ENCODE measurements around the gene EFEMP2. TPM values are rescaled to one million over a fixed set of nuclear protein-coding genes. Genes with fewer than 3 reads are reported as not detected.

The EFEMP2 gene
- total RNA-seq, 1 experiment from 2014 or later = 26.2 TPM

- peaks cover 62% of the 10 kb centered on the region for H3K27me3 Mint-ChIP-seq (ENCODE audit: low read depth)
- WGBS (ENCODE audit: extremely low coverage, insufficient read length, low lambda C conversion rate) = no CpG with 5 or more reads among the region's 28 CpGs
- no peak overlapping the region for H2AFZ ChIP-seq (ENCODE audit: low read length)
- DNase-seq = no peak
- no peak overlapping the region for H4K91ac ChIP-seq (ENCODE audit: insufficient read length, low read depth, low read length)
- H3K4me2 ChIP-seq (ENCODE audit: insufficient read depth, insufficient read length, low read length) = peak overlapping the region; percentile 86
- no peak overlapping the region for H2BK5ac ChIP-seq (ENCODE audit: insufficient read length, low read length)
- no peak overlapping the region for H2BK12ac ChIP-seq (ENCODE audit: insufficient read length, low read depth, low read length)
- no peaks in the 10 kb centered on the region for H3K79me1 ChIP-seq (ENCODE audit: insufficient read depth, low read depth, low read length, poor library complexity, severe bottlenecking)
- TF ChIP-seq CTCF (conservative IDR thresholded peaks at IDR 0.05) = no peak
- H3K4me1 ChIP-seq (ENCODE audit: insufficient read depth, low read length) = no peaks in the 10 kb centered on the region
- no peak overlapping the region for H4K8ac ChIP-seq (replicated peaks; ENCODE audit: insufficient read length, low read depth, low read length)
- no peak overlapping the region for H2AK5ac ChIP-seq (ENCODE audit: insufficient read length, low read length)
- H3K9me3 ChIP-seq (ENCODE audit: control insufficient read depth, low read depth, low read length) = no peaks in the 10 kb centered on the region
- H3K56ac ChIP-seq (ENCODE audit: insufficient read length, low read depth, low read length) = no peak overlapping the region
- H2BK20ac ChIP-seq (ENCODE audit: low read depth, low read length, poor library complexity, severe bottlenecking) = no peak overlapping the region
- H3K9me3 Mint-ChIP-seq = no peaks in the 10 kb centered on the region; a peak in 1 of 5 replicates
- no peak overlapping the region for H3T11ph ChIP-seq (ENCODE audit: low read length)
- no peaks in the 10 kb centered on the region for H3K79me2 ChIP-seq (ENCODE audit: insufficient read depth, low read length)
- H3K27me3 ChIP-seq (ENCODE audit: insufficient read depth, low read length) = peaks cover 17% of the 10 kb centered on the region; the same call in 1 of the 2 replicates
- peak overlapping the region; percentile 48 for H3K18ac ChIP-seq (ENCODE audit: insufficient read length, low read depth, low read length)
- H3K4me1 Mint-ChIP-seq = peaks cover 17 to 20% of the 10 kb centered on the region in 2 experiments
- 0 out of 2 replicates have a peak overlapping the region, but pooled peaks have one; percentile 31 for H3K14ac ChIP-seq (ENCODE audit: insufficient read depth, low read length)
- no peak overlapping the region for H3K9ac ChIP-seq (ENCODE audit: extremely low read depth, insufficient read length, low read length)
- H4K5ac ChIP-seq (ENCODE audit: insufficient read length, low read depth, low read length) = no peak overlapping the region
- H3K36me3 Mint-ChIP-seq (ENCODE audit: insufficient read depth in 1 of 3, low read depth in 3 of 3) = peaks cover 0 to 26% (median 0%) of the 10 kb centered on the region in 3 experiments; a peak in 2 of 7 replicates
- H3K4ac ChIP-seq (ENCODE audit: low read depth, low read length) = no peak overlapping the region
- H4K20me1 ChIP-seq (ENCODE audit: control insufficient read depth, insufficient read depth, insufficient read length) = no peaks in the 10 kb centered on the region
- H3K27ac Mint-ChIP-seq = peak overlapping the region in 1 of 3 experiments; percentile 68; a peak in 1 of 7 replicates
- H3K23me2 ChIP-seq (ENCODE audit: insufficient read length, low read depth, low read length, poor library complexity, severe bottlenecking) = peaks cover 9% of the 10 kb centered on the region
- no peak overlapping the region for H3K27ac ChIP-seq (ENCODE audit: insufficient read length, low read depth, low read length)
- H2BK15ac ChIP-seq (ENCODE audit: low read depth, low read length) = no peak overlapping the region
- no peak overlapping the region for H3K23ac ChIP-seq (ENCODE audit: insufficient read length, low read depth, low read length)
- no peak overlapping the region for H2BK120ac ChIP-seq (ENCODE audit: low read depth, low read length, poor library complexity, severe bottlenecking)
- H3K4me3 Mint-ChIP-seq = peak overlapping the region; percentile 77 to 78
Measured at GRCh38 chr11:65898656-65899355, 26.2 kb upstream of the EFEMP2 start.

Measured in H9 (cell line).